GM10266 (cell line): ENCODE measurements around the gene GJD2.

ENCODE experiments used
- DNase-seq: peaks from one replicate; pipeline ENCODE4 v3.0.0; 2012; ENCODE audit errors: extremely low spot score
- CTCF ChIP-seq: IDR thresholded peaks from 2 replicates; pipeline ENCODE4 v1.5.1; 2012; ENCODE audit warnings: mild to moderate bottlenecking, low read depth; ENCODE audit not compliant: control insufficient read depth, insufficient read depth; ENCODE audit errors: missing control alignments

GJD2 gene

GRCh38 chr15:34795267-34796081, 40.7 kb upstream of the GJD2 start, which contains the start of gene ACTC1:
Gene ACTC1, minus strand, starts transcription at chr15:34795549. Its CDS starts 741 bp downstream, at chr15:34794808.
- no peak for DNase-seq
- no peak for TF ChIP-seq CTCF

- no peak for TF ChIP-seq CTCF
- DNase-seq: peak; percentile 23
Observed at GRCh38 chr15:34794590-34795206, 39.9 kb upstream of the GJD2 start.

- no peak for TF ChIP-seq CTCF
- no peak for DNase-seq
Observed at GRCh38 chr15:34793901-34794300, 39.1 kb upstream of the GJD2 start.

GRCh38 chr15:34793071-34793470, 38.3 kb upstream of the GJD2 start:
- TF ChIP-seq CTCF: no peak
- DNase-seq: no peak

- no peak for TF ChIP-seq CTCF
- no peak for DNase-seq
Observed at GRCh38 chr15:34791701-34792100, 36.9 kb upstream of the GJD2 start.

GRCh38 chr15:34790121-34790520, 35.3 kb upstream of the GJD2 start:
- no peak for DNase-seq
- TF ChIP-seq CTCF: no peak

- no peak for TF ChIP-seq CTCF
- no peak for DNase-seq
Observed at GRCh38 chr15:34789326-34789725, 34.5 kb upstream of the GJD2 start.
